NCI-H146 (cell line): Measurements from ENCODE around the gene TET2.

Experiments used
- DNase-seq: peaks from one replicate; lab custom pipeline; 2025; lab: John Stamatoyannopoulos, UW

Gene TET2

GRCh38 chr4:105184316-105184980 is 37.8 kb downstream of the TET2 start:
- DNase-seq = no peak

GRCh38 chr4:105186701-105187161 is 40.1 kb downstream of the TET2 start:
- no peak for DNase-seq

GRCh38 chr4:105189855-105190650 is 43.4 kb downstream of the TET2 start:
- DNase-seq = no peak

- no peak for DNase-seq
Measured at GRCh38 chr4:105191621-105192210, 45.0 kb downstream of the TET2 start.

GRCh38 chr4:105192474-105192873 is 45.8 kb downstream of the TET2 start:
- DNase-seq = no peak

GRCh38 chr4:105192910-105193309 is 46.2 kb downstream of the TET2 start:
- DNase-seq = no peak

GRCh38 chr4:105193536-105193935 is 46.9 kb downstream of the TET2 start:
- DNase-seq = no peak

GRCh38 chr4:105194328-105195231 is 47.9 kb downstream of the TET2 start:
- no peak for DNase-seq

- DNase-seq = no peak
Measured at GRCh38 chr4:105196523-105197145, 50.0 kb downstream of the TET2 start.

- no peak for DNase-seq
Measured at GRCh38 chr4:105197777-105198176, 51.1 kb downstream of the TET2 start.

GRCh38 chr4:105198541-105198940 is 51.9 kb downstream of the TET2 start:
- DNase-seq = no peak

GRCh38 chr4:105206214-105206613 is 59.5 kb downstream of the TET2 start:
- DNase-seq = no peak

GRCh38 chr4:105207386-105207785 is 60.7 kb downstream of the TET2 start:
- DNase-seq = no peak

- peak; percentile 14 for DNase-seq
Measured at GRCh38 chr4:105208561-105208960, 61.9 kb downstream of the TET2 start.

- DNase-seq = no peak
Measured at GRCh38 chr4:105210916-105211315, 64.2 kb downstream of the TET2 start.

- no peak for DNase-seq
Measured at GRCh38 chr4:105215609-105216313, 69.1 kb downstream of the TET2 start.

GRCh38 chr4:105225500-105225899 is 78.8 kb downstream of the TET2 start:
- DNase-seq = no peak

- DNase-seq = no peak
Measured at GRCh38 chr4:105227054-105227453, 80.4 kb downstream of the TET2 start.

GRCh38 chr4:105230287-105230686 is 83.6 kb downstream of the TET2 start:
- DNase-seq = no peak

- DNase-seq = no peak
Measured at GRCh38 chr4:105232374-105232773, 85.7 kb downstream of the TET2 start.

- DNase-seq = no peak
Measured at GRCh38 chr4:105234582-105234981, 87.9 kb downstream of the TET2 start.
